Spleen (tissue), 7 donors: ENCODE results near the gene ZBED5.

Experiments
- POLR2A ChIP-seq, 3 donors: fragments of 450-650 bp; IDR thresholded peaks; one replicate each; pipeline ENCODE4 v1.5.1; 2017; ENCODE audit warnings: antibody characterized with exemption in 3 of 3, mild to moderate bottlenecking in 1 of 3
- POLR2AphosphoS5 ChIP-seq, 3 donors: sonication (generic); formaldehyde crosslinking; IDR thresholded peaks; one replicate each; pipeline ENCODE4 v1.5.1; 2017; ENCODE audit warnings: antibody characterized with exemption in 3 of 3
- TF ChIP-seq, protein P1 (sequence below), 11 experiments: fragments of 200-600 bp in 7 of 11; fragments of 450-650 bp in 4 of 11; sonication (generic) in 4 of 11; IDR thresholded peaks in 8 of 11; conservative IDR thresholded peaks in 3 of 11; 1 replicate in 7 of 11; 2 replicates in 4 of 11; pipeline versions ENCODE4 v1.4.0 to v1.8.0; 2016 to 2021; ENCODE audit warnings: antibody characterized with exemption in 11 of 11, inconsistent platforms in 4 of 11, mild to moderate bottlenecking in 1 of 11
- donor health status: DM: no; HTN: no; CAD: no; lungs with moderate emphysema.
- donor health status: DM: no; HTN: no; CAD: no.
- donor health status: DM: no; HTN: no; CAD: no.

DNA sequence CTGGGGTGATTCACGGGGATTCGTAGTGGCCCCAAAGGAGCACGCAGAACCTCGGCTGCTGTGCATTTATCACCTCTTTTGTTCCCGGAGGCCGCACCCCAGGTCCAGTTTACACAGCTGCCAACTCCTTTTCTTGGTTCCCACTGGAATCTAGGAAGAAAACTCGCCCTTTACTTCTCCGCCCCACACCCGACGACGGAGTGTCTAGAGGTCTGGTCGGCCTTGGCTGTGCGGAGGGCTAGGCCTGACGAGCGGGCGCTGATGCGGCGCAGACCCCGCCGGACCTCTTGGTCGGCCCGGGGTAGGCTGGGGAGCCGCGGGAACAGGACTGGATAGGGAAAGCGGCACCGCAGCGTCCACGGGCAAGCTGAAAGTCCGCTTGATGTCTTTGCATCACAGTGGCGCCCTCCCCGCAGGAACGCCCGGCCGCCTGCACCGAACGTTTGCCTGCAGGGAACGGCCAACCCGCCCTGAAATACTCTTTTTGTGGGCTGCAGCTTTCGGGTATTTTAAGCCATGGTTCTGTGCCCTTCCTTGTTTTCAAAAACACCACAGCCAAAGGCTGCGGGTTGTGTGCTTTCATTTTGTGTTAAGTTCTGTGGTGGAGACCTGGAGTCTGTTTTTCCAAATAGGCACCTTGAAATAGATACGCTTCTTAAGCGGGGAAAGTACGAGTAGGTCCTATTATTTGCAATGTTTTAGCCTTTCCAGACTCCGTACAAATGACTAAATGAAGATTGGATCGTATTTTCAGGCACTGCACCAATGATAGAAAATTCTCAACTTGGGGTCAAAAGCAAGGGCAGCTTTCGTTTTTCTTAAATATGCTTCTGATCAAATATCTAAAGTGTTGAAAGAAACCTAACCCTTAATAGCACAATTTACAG, 829 bp upstream of the ZBED5 start:
- TF ChIP-seq, protein P1, sequence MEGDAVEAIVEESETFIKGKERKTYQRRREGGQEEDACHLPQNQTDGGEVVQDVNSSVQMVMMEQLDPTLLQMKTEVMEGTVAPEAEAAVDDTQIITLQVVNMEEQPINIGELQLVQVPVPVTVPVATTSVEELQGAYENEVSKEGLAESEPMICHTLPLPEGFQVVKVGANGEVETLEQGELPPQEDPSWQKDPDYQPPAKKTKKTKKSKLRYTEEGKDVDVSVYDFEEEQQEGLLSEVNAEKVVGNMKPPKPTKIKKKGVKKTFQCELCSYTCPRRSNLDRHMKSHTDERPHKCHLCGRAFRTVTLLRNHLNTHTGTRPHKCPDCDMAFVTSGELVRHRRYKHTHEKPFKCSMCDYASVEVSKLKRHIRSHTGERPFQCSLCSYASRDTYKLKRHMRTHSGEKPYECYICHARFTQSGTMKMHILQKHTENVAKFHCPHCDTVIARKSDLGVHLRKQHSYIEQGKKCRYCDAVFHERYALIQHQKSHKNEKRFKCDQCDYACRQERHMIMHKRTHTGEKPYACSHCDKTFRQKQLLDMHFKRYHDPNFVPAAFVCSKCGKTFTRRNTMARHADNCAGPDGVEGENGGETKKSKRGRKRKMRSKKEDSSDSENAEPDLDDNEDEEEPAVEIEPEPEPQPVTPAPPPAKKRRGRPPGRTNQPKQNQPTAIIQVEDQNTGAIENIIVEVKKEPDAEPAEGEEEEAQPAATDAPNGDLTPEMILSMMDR (IDR thresholded peaks at IDR 0.05 in 8 of 11, conservative IDR thresholded peaks at IDR 0.05 in 3 of 11) = no peak
- TF ChIP-seq POLR2AphosphoS5 (IDR thresholded peaks at IDR 0.05) (no peak), POLR2A (IDR thresholded peaks at IDR 0.05) (peak in 2 of 3 donors; percentile 3 to 18)
